Osteocyte (in vitro differentiated cells): ENCODE results near the gene SYCE3. TPM values are rescaled to one million over a fixed set of nuclear protein-coding genes. Genes with fewer than 3 reads are reported as not detected.

Source experiments
- DNase-seq: peaks from one replicate; pipeline ENCODE4 v3.0.0; 2021; ENCODE audit warnings: mixed read lengths; ENCODE audit not compliant: unreplicated experiment; ENCODE audit errors: extremely low spot score
- H3K27ac Mint-ChIP-seq: one replicate; pipeline ENCODE4 v1.8.0; 2021; ENCODE audit warnings: mild to moderate bottlenecking, mixed read lengths; ENCODE audit not compliant: unreplicated experiment
- H3K27me3 Mint-ChIP-seq: one replicate; pipeline ENCODE4 v1.8.0; 2021; ENCODE audit warnings: mixed read lengths; ENCODE audit not compliant: unreplicated experiment
- H3K36me3 Mint-ChIP-seq: one replicate; pipeline ENCODE4 v1.8.0; 2021; ENCODE audit warnings: mixed read lengths; ENCODE audit not compliant: unreplicated experiment
- H3K4me1 Mint-ChIP-seq: one replicate; pipeline ENCODE4 v1.8.0; 2021; ENCODE audit warnings: mixed read lengths; ENCODE audit not compliant: unreplicated experiment
- H3K4me3 Mint-ChIP-seq: one replicate; pipeline ENCODE4 v1.8.0; 2021; ENCODE audit warnings: mild to moderate bottlenecking, moderate library complexity, mixed read lengths; ENCODE audit not compliant: unreplicated experiment
- H3K9me3 Mint-ChIP-seq: one replicate; pipeline ENCODE4 v1.8.0; 2021; ENCODE audit warnings: mixed read lengths; ENCODE audit not compliant: unreplicated experiment
- total RNA-seq: library from RNA; stranded (reverse); gene quantifications from 2 replicates; pipeline ENCODE4 v1.2.1, GENCODE V29; 2021
- TF ChIP-seq, protein P1 (sequence below): fragments of 200-600 bp; sonication (generic); IDR thresholded peaks from 2 replicates; pipeline ENCODE4 v1.5.0; 2021; ENCODE audit warnings: antibody characterized with exemption, mild to moderate bottlenecking, moderate library complexity

SYCE3 gene
- total RNA-seq, 1 donor from 2014 or later: not detected

DNA sequence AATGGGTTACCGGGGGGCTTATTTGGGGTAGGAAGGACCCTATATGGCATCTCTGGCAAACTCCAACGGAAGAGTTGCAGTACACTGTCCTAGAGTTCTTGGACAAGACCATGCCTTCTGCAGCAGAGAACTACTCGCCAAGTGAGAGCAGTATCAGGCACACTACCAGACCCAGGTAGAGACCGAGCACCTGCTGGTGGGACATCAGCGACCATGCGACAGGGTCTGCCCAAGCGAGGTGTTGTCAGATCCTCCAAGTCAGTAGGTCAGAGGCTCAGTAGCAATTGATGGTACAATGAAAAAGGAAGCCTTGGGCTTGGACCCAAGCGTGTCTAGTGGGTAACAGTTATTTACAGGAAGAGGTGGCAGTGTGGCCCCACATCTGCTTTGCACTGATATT lies 23.1 kb upstream of the SYCE3 start:
- Mint-ChIP-seq H3K4me3 (no peak overlapping the region), H3K36me3 (no peaks in the 10 kb centered on the region), H3K27ac (no peak overlapping the region), H3K4me1 (peaks cover 9% of the 10 kb centered on the region), H3K27me3 (no peaks in the 10 kb centered on the region), H3K9me3 (no peaks in the 10 kb centered on the region)
- DNase-seq: no peak
- TF ChIP-seq, protein P1, sequence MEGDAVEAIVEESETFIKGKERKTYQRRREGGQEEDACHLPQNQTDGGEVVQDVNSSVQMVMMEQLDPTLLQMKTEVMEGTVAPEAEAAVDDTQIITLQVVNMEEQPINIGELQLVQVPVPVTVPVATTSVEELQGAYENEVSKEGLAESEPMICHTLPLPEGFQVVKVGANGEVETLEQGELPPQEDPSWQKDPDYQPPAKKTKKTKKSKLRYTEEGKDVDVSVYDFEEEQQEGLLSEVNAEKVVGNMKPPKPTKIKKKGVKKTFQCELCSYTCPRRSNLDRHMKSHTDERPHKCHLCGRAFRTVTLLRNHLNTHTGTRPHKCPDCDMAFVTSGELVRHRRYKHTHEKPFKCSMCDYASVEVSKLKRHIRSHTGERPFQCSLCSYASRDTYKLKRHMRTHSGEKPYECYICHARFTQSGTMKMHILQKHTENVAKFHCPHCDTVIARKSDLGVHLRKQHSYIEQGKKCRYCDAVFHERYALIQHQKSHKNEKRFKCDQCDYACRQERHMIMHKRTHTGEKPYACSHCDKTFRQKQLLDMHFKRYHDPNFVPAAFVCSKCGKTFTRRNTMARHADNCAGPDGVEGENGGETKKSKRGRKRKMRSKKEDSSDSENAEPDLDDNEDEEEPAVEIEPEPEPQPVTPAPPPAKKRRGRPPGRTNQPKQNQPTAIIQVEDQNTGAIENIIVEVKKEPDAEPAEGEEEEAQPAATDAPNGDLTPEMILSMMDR: no peak

DNA sequence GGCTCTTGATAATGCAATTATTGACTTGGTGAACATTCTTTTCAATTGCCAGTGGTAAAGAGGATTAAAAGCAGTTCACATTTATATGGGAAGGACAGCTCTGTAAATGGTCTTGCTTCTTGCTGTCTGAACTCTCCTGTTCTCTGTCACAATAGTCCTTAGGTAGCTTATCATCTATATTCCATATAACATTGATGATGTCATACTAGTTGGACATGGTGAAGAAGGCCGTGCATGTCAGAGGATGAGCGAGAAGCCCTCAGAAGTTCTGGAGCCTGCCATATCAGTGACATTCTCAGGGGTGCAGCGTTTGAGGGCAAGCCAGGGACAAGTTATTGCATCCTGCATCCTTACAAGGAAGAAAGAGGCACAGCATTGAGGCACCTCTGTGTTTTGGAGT lies 22.5 kb upstream of the SYCE3 start:
- TF ChIP-seq, protein P1: no peak
- Mint-ChIP-seq H3K36me3 (no peaks in the 10 kb centered on the region), H3K9me3 (no peaks in the 10 kb centered on the region), H3K4me3 (no peak overlapping the region), H3K4me1 (peaks cover 13% of the 10 kb centered on the region), H3K27ac (no peak overlapping the region), H3K27me3 (no peaks in the 10 kb centered on the region)
- no peak for DNase-seq

DNA sequence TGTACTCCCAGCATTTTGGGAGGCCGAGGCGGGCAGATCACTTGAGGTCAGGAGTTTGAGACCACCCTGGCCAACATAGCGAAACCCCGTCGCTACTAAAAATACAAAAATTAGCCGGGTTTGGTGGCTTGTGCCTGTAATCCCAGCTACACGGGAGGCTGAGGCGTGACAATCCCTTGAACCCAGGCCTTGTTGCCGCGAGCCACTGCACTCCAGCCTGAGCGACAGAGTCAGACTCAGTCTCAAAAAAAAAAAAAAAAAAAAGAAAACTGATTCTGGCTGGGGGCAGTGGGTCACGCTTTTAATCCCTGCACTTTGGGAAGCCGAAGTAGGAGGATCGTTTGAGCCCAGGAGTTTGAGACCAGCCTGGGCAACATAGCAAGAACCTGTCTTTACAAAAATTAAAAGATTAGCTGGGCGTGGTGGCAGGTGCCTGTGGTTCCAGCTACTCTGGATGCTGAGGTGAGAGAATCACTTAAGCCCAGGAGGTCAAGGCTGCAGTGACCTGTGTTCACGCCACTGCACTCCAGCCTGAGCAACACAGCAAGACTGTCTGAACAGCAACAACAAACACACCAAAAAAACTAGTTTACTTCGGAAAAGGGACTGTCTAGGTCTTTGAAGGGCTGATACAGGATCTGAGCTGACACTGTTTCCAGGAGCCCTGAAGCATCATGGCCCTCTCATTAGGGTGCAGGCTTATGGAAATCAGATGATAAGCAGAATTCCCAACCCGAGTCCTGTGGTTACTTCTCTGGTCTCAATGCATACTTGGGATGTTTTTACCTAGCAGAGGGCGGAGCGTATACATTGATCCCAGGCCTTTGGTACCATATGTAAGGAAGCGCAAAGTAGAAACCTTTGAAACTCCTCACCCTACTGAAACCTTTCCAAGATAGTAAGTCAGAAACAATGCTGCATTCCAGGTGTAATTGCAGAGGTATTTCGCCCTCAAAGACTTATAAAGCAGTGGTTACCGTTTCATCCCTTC lies 21.7 kb upstream of the SYCE3 start:
- no peak for DNase-seq
- no peaks in the 10 kb centered on the region for H3K36me3 Mint-ChIP-seq
- no peak overlapping the region for H3K27ac Mint-ChIP-seq
- no peak overlapping the region for H3K4me3 Mint-ChIP-seq
- no peaks in the 10 kb centered on the region for H3K9me3 Mint-ChIP-seq
- TF ChIP-seq, protein P1: no peak
- H3K4me1 Mint-ChIP-seq: peaks cover 16% of the 10 kb centered on the region
- H3K27me3 Mint-ChIP-seq: no peaks in the 10 kb centered on the region

DNA sequence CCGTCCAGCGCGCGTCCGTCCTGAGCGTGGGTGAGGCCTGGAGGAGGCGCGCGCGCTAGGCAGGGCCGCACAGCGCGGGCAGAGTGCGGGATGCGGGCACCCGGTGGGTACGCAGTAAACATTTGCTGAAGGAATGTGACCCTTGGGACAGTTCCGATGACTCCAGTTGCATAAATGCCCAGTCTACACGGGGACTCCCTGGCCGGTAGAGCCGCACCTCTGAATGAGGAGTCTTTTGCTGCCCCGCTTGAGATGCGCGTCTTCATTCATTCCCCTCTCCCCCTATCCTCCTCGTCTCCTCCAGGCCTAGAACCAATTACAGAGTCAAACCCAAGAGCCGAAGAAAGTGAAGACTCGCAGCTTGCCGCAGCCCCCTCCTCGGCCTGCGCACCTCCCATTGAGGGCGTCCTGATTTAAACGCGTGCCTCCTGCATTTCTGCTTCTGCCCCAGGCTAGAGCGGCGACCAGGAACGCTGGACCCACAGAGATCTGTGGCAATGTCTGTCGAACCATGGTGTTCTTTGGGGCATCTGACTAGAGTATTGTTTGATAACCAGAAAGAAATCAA lies 20.7 kb upstream of the SYCE3 start:
- Mint-ChIP-seq H3K36me3 (no peaks in the 10 kb centered on the region), H3K9me3 (no peaks in the 10 kb centered on the region), H3K4me1 (peaks cover 16% of the 10 kb centered on the region), H3K27me3 (no peaks in the 10 kb centered on the region), H3K4me3 (peak overlapping the region; percentile 79), H3K27ac (peak overlapping the region; percentile 47)
- no peak for DNase-seq
- TF ChIP-seq, protein P1: no peak
